SK-N-SH (cell line): Measurements from ENCODE around the gene NAA40. TPM values are rescaled to one million over a fixed set of nuclear protein-coding genes. Genes with fewer than 3 reads are reported as not detected.

ENCODE experiments used
- CTCF ChIA-PET: fragments of 300-600, 350-600 bp; formaldehyde crosslinking; extraction: SDS; loops from one replicate; lab custom pipeline; 2021; lab: Yijun Ruan, JAX
- POLR2A ChIA-PET: fragments of 350-600 bp; sonication (Branson Sonifier 250); formaldehyde crosslinking; extraction: SDS; loops from one replicate; lab custom pipeline; 2020; ENCODE audit warnings: antibody characterized with exemption, inconsistent platforms; lab: Yijun Ruan, JAX
- DNase-seq: peaks from one replicate; pipeline ENCODE4 v3.0.0; 2012
- H2AFZ ChIP-seq: fragments of 200-600 bp; sonication (generic); 2 replicates; pipeline ENCODE4 v1.8.1; 2016; ENCODE audit warnings: antibody characterized with exemption, mild to moderate bottlenecking, low read depth
- H3F3A ChIP-seq: fragments of 200-600 bp; sonication (generic); replicated peaks from 2 replicates; pipeline ENCODE3; 2016; ENCODE audit warnings: antibody characterized with exemption, mild to moderate bottlenecking; ENCODE audit not compliant: insufficient read depth
- H3K27ac ChIP-seq, 2 experiments: fragments of 200-500 bp in 1 of 2; fragments of 200-600 bp in 1 of 2; sonication (Bioruptor generic) in 1 of 2; sonication (generic), shearing (Covaris generic) in 1 of 2; 2 replicates each; pipeline versions ENCODE4 v1.5.1 to v1.6.1; 2014 to 2016; ENCODE audit warnings: low read depth in 2 of 2, inconsistent platforms in 1 of 2, low read length in 1 of 2, mild to moderate bottlenecking in 1 of 2, mixed read lengths in 1 of 2
- H3K27me3 ChIP-seq: fragments of 200-600 bp; sonication (generic), shearing (Covaris generic); 2 replicates; pipeline ENCODE4 v1.6.1; 2016; ENCODE audit warnings: mixed run types; ENCODE audit not compliant: insufficient read depth
- H3K36me3 ChIP-seq, 2 experiments: fragments of 200-500 bp in 1 of 2; fragments of 200-600 bp in 1 of 2; sonication (Bioruptor generic) in 1 of 2; sonication (generic) in 1 of 2; replicated peaks in 1 of 2; 2 replicates each; pipeline versions ENCODE3 to v1.5.1; 2014 to 2016; ENCODE audit warnings: low read length in 1 of 2, mild to moderate bottlenecking in 1 of 2; ENCODE audit not compliant: insufficient read depth in 2 of 2, control insufficient read depth in 1 of 2
- H3K4me1 ChIP-seq, 2 experiments: fragments of 200-500 bp in 1 of 2; fragments of 200-600 bp in 1 of 2; sonication (Bioruptor generic) in 1 of 2; sonication (generic), shearing (Covaris generic) in 1 of 2; 2 replicates each; pipeline versions ENCODE4 v1.5.1 to v1.6.1; 2014 to 2016; ENCODE audit warnings: low read depth in 1 of 2, low read length in 1 of 2, mixed run types in 1 of 2; ENCODE audit not compliant: insufficient read depth in 2 of 2, control insufficient read depth in 1 of 2
- H3K4me2 ChIP-seq: fragments of 200-600 bp; sonication (generic), shearing (Covaris generic); 2 replicates; pipeline ENCODE4 v1.6.1; 2017; ENCODE audit warnings: mixed run types
- H3K4me3 ChIP-seq, 2 experiments: fragments of 200-500 bp in 1 of 2; fragments of 200-600 bp in 1 of 2; sonication (Bioruptor generic) in 1 of 2; sonication (generic), shearing (Covaris generic) in 1 of 2; 2 replicates each; pipeline versions ENCODE4 v1.5.1 to v1.8.1; 2014 to 2016; ENCODE audit warnings: low read depth in 2 of 2, inconsistent platforms in 1 of 2, low read length in 1 of 2, mild to moderate bottlenecking in 1 of 2, mixed read lengths in 1 of 2, moderate library complexity in 1 of 2
- H3K79me2 ChIP-seq: fragments of 200-600 bp; sonication (generic); 2 replicates; pipeline ENCODE4 v1.8.1; 2017; ENCODE audit warnings: mild to moderate bottlenecking; ENCODE audit not compliant: insufficient read depth
- H3K9ac ChIP-seq: fragments of 200-600 bp; sonication (generic); 2 replicates; pipeline ENCODE4 v1.6.1; 2017; ENCODE audit warnings: mixed run types
- H3K9me2 ChIP-seq: fragments of 200-600 bp; sonication (generic); 2 replicates; pipeline ENCODE4 v1.6.1; 2017; ENCODE audit warnings: mixed run types
- H3K9me3 ChIP-seq: fragments of 200-600 bp; sonication (generic); 2 replicates; pipeline ENCODE4 v1.6.1; 2017; ENCODE audit warnings: mixed run types, mild to moderate bottlenecking, moderate library complexity
- H4K20me1 ChIP-seq: fragments of 200-600 bp; sonication (generic); 2 replicates; pipeline ENCODE4 v1.6.1; 2017; ENCODE audit warnings: mild to moderate bottlenecking, mixed run types; ENCODE audit not compliant: insufficient read depth
- CHD2 ChIP-seq: fragments of 150-350 bp; IDR thresholded peaks from 2 replicates; pipeline ENCODE4 v1.6.1; 2018; ENCODE audit warnings: low read length; ENCODE audit not compliant: partially characterized antibody
- ELF1 ChIP-seq: IDR thresholded peaks from 2 replicates; pipeline ENCODE4 v1.4.0; 2012
- FOXJ3 ChIP-seq: sonication (generic); formaldehyde crosslinking; IDR thresholded peaks from 2 replicates; pipeline ENCODE4 v1.5.1; 2020; ENCODE audit warnings: mild to moderate bottlenecking, missing genetic modification reagents
- GABPA ChIP-seq: IDR thresholded peaks from 2 replicates; pipeline ENCODE4 v1.4.0; 2012; ENCODE audit warnings: low read depth, mild to moderate bottlenecking
- GATA2 ChIP-seq: sonication (generic); formaldehyde crosslinking; IDR thresholded peaks from 2 replicates; pipeline ENCODE4 v1.5.0; 2020; ENCODE audit warnings: mild to moderate bottlenecking, missing genetic modification reagents
- JUND ChIP-seq: IDR thresholded peaks from 2 replicates; pipeline ENCODE4 v1.4.0; 2012
- MXI1 ChIP-seq: IDR thresholded peaks from 2 replicates; pipeline ENCODE4 v1.6.1; 2012; ENCODE audit warnings: mild to moderate bottlenecking, low read depth, low read length, improper control_type of control experiment
- POLR2AphosphoS5 ChIP-seq: IDR thresholded peaks from 2 replicates; pipeline ENCODE4 v1.6.1; 2012; ENCODE audit warnings: low read depth, low read length
- RAD21 ChIP-seq: IDR thresholded peaks from 2 replicates; pipeline ENCODE4 v1.6.1; 2012; ENCODE audit warnings: mild to moderate bottlenecking, low read length
- RFX5 ChIP-seq: IDR thresholded peaks from 2 replicates; pipeline ENCODE4 v1.6.1; 2012; ENCODE audit warnings: mild to moderate bottlenecking, improper control_type of control experiment, low read length
- SIN3A ChIP-seq: IDR thresholded peaks from 2 replicates; pipeline ENCODE4 v1.6.1; 2012; ENCODE audit warnings: low read depth, mild to moderate bottlenecking, low read length, moderate library complexity, borderline replicate concordance
- SMC3 ChIP-seq: IDR thresholded peaks from 2 replicates; pipeline ENCODE4 v1.6.1; 2012; ENCODE audit warnings: low read depth, low read length, improper control_type of control experiment
- TAF1 ChIP-seq: IDR thresholded peaks from 2 replicates; pipeline ENCODE4 v1.6.1; 2012; ENCODE audit warnings: low read depth, mild to moderate bottlenecking, low read length, moderate library complexity, borderline replicate concordance
- TEAD4 ChIP-seq: IDR thresholded peaks from 2 replicates; pipeline ENCODE4 v1.4.0; 2012; ENCODE audit warnings: mild to moderate bottlenecking, borderline replicate concordance; ENCODE audit not compliant: insufficient read depth
- YY1 ChIP-seq: IDR thresholded peaks from 2 replicates; pipeline ENCODE4 v1.4.0; 2012; ENCODE audit warnings: low read depth, mild to moderate bottlenecking
- WGBS: methylation state at CpG from one replicate; pipeline ENCODE4 v1.1.6; 2017; ENCODE audit warnings: low lambda C conversion rate; 5-methylcytosine and 5-hydroxymethylcytosine counted together
- polyA plus RNA-seq, 3 experiments: library from polyadenylated mRNA; depleted of rRNA; stranded (reverse); fragments of >200 nt; gene quantifications; 2 replicates each; pipeline ENCODE4 v1.2.3, GENCODE V29; 2012
- TF ChIP-seq, protein P1 (sequence below): IDR thresholded peaks from 2 replicates; pipeline ENCODE4 v1.4.0; 2012; ENCODE audit warnings: low read depth
- TF ChIP-seq, protein P2 (sequence below): fragments of 200-600 bp; sonication (generic); IDR thresholded peaks from 2 replicates; pipeline ENCODE4 v1.6.1; 2017; ENCODE audit warnings: antibody characterized with exemption, mild to moderate bottlenecking, moderate library complexity
- TF ChIP-seq, protein P3 (sequence below): fragments of 150-350 bp; IDR thresholded peaks from 2 replicates; pipeline ENCODE4 v1.6.1; 2017; ENCODE audit warnings: antibody characterized with exemption, low read length, low read depth, borderline replicate concordance
- TF ChIP-seq, protein P4 (sequence below): IDR thresholded peaks from 2 replicates; pipeline ENCODE4; 2012

Gene NAA40
- polyA plus RNA-seq, 1 of the 3 experiments (the other 2 are of a cell fraction) = 33.0 TPM

DNA sequence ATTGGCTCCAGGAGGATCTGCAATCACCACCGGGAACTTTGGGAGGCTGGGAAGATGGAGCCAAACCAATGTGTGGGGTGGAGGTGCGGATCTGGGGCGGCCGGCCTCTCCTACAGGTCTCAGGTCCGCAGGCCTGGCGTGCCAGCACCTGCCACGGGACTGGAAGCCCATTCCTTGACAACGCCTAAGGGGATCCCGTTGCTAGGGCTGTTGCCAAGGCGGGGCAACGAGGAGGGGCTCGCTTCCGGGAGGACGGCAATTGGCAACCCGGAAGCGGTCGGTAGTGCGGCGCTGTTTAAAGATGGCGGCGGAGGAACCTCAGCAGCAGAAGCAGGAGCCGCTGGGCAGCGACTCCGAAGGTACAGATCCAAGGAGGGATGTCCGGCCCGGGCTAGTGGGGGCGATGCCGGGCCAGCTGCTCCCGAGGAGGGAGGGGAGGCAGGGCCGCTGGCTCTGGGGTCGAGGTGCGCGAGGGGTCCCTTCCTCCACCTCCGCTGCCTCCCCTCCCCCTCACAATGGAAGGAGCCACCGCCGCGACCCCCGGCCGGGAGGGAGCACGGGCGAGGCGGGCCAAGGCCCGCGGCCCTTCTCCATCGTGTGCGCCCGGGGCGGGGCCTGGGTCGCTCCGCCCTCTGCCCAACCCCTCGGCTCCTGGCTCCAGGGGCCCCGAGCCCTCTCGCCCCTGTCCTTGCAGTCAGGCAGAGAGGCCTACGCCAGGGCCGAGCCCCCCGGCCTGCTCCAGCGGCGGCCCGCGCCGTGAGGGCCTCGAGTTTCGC, 47.5 kb downstream of the NAA40 start, which contains the start of gene OTUB1:
TSS of gene OTUB1 (plus strand) at position 283 of the 776 bp plus-strand sequence. CDS start at position 302, 19 bp downstream.
- H3F3A ChIP-seq = peaks cover 11% of the 10 kb centered on the region
- peak within 1 kb of the TSS; percentile 92 for H3K9ac ChIP-seq
- H3K4me1 ChIP-seq = peaks cover 7 to 17% of the 10 kb centered on the region in 2 experiments
- H3K36me3 ChIP-seq = peaks cover 14 to 19% of the 10 kb centered on the region in 2 experiments
- H3K27ac ChIP-seq = peak within 1 kb of the TSS; percentile 81 to 93
- peak; percentile 97 for DNase-seq
- peaks cover 11% of the 10 kb centered on the region for H4K20me1 ChIP-seq
- H3K27me3 ChIP-seq = no peaks in the 10 kb centered on the region
- H3K9me2 ChIP-seq = no peaks in the 10 kb centered on the region
- H3K9me3 ChIP-seq = no peaks in the 10 kb centered on the region
- H3K4me3 ChIP-seq = peak within 1 kb of the TSS; percentile 79 to 93
- TF ChIP-seq TAF1 (peak; percentile 97), JUND (no peak), POLR2AphosphoS5 (peak; percentile 84), ELF1 (peak; percentile 92), GABPA (peak; percentile 92), SMC3 (no peak), RAD21 (no peak), YY1 (peak; percentile 94), MXI1 (peak; percentile 93), SIN3A (peak; percentile 48; the same call in 1 of the 2 replicates), CHD2 (peak; percentile 79)
- TF ChIP-seq, protein P1, sequence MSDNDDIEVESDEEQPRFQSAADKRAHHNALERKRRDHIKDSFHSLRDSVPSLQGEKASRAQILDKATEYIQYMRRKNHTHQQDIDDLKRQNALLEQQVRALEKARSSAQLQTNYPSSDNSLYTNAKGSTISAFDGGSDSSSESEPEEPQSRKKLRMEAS = 0 out of 2 replicates have a peak, but pooled peaks have one; percentile 36
- TF ChIP-seq, protein P2, sequence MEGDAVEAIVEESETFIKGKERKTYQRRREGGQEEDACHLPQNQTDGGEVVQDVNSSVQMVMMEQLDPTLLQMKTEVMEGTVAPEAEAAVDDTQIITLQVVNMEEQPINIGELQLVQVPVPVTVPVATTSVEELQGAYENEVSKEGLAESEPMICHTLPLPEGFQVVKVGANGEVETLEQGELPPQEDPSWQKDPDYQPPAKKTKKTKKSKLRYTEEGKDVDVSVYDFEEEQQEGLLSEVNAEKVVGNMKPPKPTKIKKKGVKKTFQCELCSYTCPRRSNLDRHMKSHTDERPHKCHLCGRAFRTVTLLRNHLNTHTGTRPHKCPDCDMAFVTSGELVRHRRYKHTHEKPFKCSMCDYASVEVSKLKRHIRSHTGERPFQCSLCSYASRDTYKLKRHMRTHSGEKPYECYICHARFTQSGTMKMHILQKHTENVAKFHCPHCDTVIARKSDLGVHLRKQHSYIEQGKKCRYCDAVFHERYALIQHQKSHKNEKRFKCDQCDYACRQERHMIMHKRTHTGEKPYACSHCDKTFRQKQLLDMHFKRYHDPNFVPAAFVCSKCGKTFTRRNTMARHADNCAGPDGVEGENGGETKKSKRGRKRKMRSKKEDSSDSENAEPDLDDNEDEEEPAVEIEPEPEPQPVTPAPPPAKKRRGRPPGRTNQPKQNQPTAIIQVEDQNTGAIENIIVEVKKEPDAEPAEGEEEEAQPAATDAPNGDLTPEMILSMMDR = no peak
- TF ChIP-seq, all 33 proteins: peak for 9
- Histone ChIP-seq H3K4me2 (peak within 1 kb of the TSS; percentile 93), H2AFZ (peak within 1 kb of the TSS; percentile 94), H3K79me2 (peaks cover 64% of the 10 kb centered on the region)
- CTCF ChIA-PET = interaction anchor here (0.7 to 0.9 kb wide), 3 partner anchors 31 to 159 kb away, joined by 3 to 4 read pairs (median 3); no protein-coding TSS in a partner anchor
- POLR2A ChIA-PET = interaction anchor here (0.6 to 1.2 kb wide), 2 partner anchors 9 to 148 kb away, joined by 3 to 5 read pairs; partner anchors contain the start of gene MARK2
- WGBS = 0% methylated on average over 19 of the region's 63 CpGs

DNA sequence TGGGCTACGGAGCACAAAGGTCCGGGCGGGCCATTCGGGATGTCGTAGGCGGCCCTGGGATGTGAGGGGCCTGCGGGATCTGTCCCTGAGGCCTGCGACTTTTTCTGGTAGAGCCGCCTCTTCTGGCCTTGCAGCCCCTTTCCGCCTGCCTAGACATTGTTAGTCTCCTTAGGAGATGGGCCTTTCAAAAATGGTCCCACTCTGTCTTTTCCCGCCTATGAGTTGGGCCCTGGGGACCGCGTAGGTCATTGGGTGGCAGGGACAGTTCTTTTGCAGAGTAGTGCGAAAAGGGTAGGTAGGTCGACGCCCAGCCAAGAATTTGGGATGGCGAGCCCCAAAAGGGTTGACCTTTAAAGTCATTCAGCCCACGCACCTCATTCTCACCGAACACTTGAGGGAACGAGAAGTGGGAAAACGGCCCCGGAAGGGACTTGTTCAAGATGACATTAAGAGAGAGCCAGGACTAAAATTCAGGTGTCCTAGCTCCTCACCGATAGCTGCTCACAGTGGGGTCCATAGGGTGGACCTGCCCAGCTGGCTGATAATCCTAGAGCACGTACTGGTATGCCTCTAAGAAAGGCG, 48.2 kb downstream of the NAA40 start:
- H3K27me3 ChIP-seq = no peaks in the 10 kb centered on the region
- peaks cover 6% of the 10 kb centered on the region for H3F3A ChIP-seq
- H3K9me2 ChIP-seq = no peaks in the 10 kb centered on the region
- CTCF ChIA-PET = interaction anchor here (1.2 to 2.6 kb wide), 2 partner anchors 41 to 162 kb away, joined by 4 to 9 read pairs; no protein-coding TSS in a partner anchor
- DNase-seq = no peak
- peak overlapping the region; percentile 92 for H3K9ac ChIP-seq
- WGBS = 27% methylated on average over 17 of the region's 25 CpGs
- peaks cover 17 to 25% of the 10 kb centered on the region in 2 experiments for H3K36me3 ChIP-seq
- H3K4me2 ChIP-seq = peak overlapping the region; percentile 93
- H4K20me1 ChIP-seq = peaks cover 16% of the 10 kb centered on the region
- peaks cover 66% of the 10 kb centered on the region for H3K79me2 ChIP-seq
- H3K27ac ChIP-seq = peak overlapping the region; percentile 81 to 93; a peak in 3 of 4 replicates
- H3K4me3 ChIP-seq = peak overlapping the region; percentile 79 to 93
- H3K9me3 ChIP-seq = no peaks in the 10 kb centered on the region
- POLR2A ChIA-PET = interaction anchor here (1.2 kb wide), 1 partner anchor 148 kb away, joined by 5 read pairs; the partner anchor contains the start of gene MARK2
- peaks cover 7 to 17% of the 10 kb centered on the region in 2 experiments for H3K4me1 ChIP-seq
- H2AFZ ChIP-seq = no peak overlapping the region
- no peak for TF ChIP-seq MXI1
- no peak for TF ChIP-seq RAD21
- TF ChIP-seq, protein P3, sequence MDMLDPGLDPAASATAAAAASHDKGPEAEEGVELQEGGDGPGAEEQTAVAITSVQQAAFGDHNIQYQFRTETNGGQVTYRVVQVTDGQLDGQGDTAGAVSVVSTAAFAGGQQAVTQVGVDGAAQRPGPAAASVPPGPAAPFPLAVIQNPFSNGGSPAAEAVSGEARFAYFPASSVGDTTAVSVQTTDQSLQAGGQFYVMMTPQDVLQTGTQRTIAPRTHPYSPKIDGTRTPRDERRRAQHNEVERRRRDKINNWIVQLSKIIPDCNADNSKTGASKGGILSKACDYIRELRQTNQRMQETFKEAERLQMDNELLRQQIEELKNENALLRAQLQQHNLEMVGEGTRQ = no peak
- TF ChIP-seq TEAD4 = no peak
- TF ChIP-seq FOXJ3 (CRISPR knock-in tag) = no peak
- no peak for TF ChIP-seq JUND
- no peak for TF ChIP-seq RFX5
- TF ChIP-seq, protein P4, sequence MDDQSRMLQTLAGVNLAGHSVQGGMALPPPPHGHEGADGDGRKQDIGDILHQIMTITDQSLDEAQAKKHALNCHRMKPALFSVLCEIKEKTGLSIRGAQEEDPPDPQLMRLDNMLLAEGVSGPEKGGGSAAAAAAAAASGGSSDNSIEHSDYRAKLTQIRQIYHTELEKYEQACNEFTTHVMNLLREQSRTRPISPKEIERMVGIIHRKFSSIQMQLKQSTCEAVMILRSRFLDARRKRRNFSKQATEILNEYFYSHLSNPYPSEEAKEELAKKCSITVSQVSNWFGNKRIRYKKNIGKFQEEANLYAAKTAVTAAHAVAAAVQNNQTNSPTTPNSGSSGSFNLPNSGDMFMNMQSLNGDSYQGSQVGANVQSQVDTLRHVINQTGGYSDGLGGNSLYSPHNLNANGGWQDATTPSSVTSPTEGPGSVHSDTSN = no peak
- TF ChIP-seq POLR2AphosphoS5 = no peak
- TF ChIP-seq GATA2 (CRISPR knock-in tag) = no peak
- no peak for TF ChIP-seq GABPA
